ENCODE data around the gene CTAG1A.
"Not testable (repeated sequence)": the region's sequence is repeated elsewhere in the genome, so short reads cannot be mapped to it uniquely, and the experiment has no call there.

Gene CTAG1A

GRCh38 chrX:154607370-154607769 is 22.4 kb downstream of the CTAG1A start:
- Histone ChIP-seq H3K9ac (ENCODE audit: insufficient read length) (no peak overlapping the region), H3K9me3 (ENCODE audit: low read depth, low read length) (no peaks in the 10 kb centered on the region), H3K4me3 (no peak overlapping the region), H3K27ac (no peak overlapping the region), H3K36me3 (ENCODE audit: insufficient read depth, low read length) (no peaks in the 10 kb centered on the region)
- TF ChIP-seq POLR2AphosphoS5 (IDR thresholded peaks at IDR 0.05; ENCODE audit: borderline replicate concordance, low read depth, low read length): no peak
- no peak for TF ChIP-seq EZH2 (IDR thresholded peaks at IDR 0.05)
- no peak for DNase-seq (ENCODE audit: low read depth, low spot score)

- not testable (repeated sequence) for DNase-seq (ENCODE audit: low read depth, low spot score); H3K4me3 ChIP-seq; H3K9me3 ChIP-seq (ENCODE audit: low read depth, low read length); H3K27ac ChIP-seq; H3K9ac ChIP-seq (ENCODE audit: insufficient read length); H3K36me3 ChIP-seq (ENCODE audit: insufficient read depth, low read length)
Observed at GRCh38 chrX:154607976-154608375, 23.0 kb downstream of the CTAG1A start.

- H3K9ac ChIP-seq (ENCODE audit: insufficient read length); H3K4me3 ChIP-seq; H3K36me3 ChIP-seq (ENCODE audit: insufficient read depth, low read length); H3K9me3 ChIP-seq (ENCODE audit: low read depth, low read length); H3K27ac ChIP-seq; DNase-seq (ENCODE audit: low read depth, low spot score): not testable (repeated sequence)
Observed at GRCh38 chrX:154608823-154609222, 23.9 kb downstream of the CTAG1A start.

GRCh38 chrX:154611146-154611545 is 26.2 kb downstream of the CTAG1A start:
- H3K4me3 ChIP-seq; DNase-seq (ENCODE audit: low read depth, low spot score); H3K36me3 ChIP-seq (ENCODE audit: insufficient read depth, low read length); H3K9me3 ChIP-seq (ENCODE audit: low read depth, low read length); H3K27ac ChIP-seq; H3K9ac ChIP-seq (ENCODE audit: insufficient read length): not testable (repeated sequence)

- DNase-seq (ENCODE audit: low read depth, low spot score); H3K9ac ChIP-seq (ENCODE audit: insufficient read length): not testable (repeated sequence)
Observed at GRCh38 chrX:154613586-154613985, 28.7 kb downstream of the CTAG1A start.

GRCh38 chrX:154619182-154619581 is 34.2 kb downstream of the CTAG1A start, which contains the start of gene CTAG1B:
TSS of gene CTAG1B (minus strand) at chrX:154619282. CDS start at chrX:154619218, 64 bp downstream.
- not testable (repeated sequence) for H3K4me3 ChIP-seq; H3K9ac ChIP-seq (ENCODE audit: insufficient read length); H3K27ac ChIP-seq; H3K36me3 ChIP-seq (ENCODE audit: insufficient read depth, low read length); H3K9me3 ChIP-seq (ENCODE audit: low read depth, low read length); DNase-seq (ENCODE audit: low read depth, low spot score)

More at GRCh38 chrX:154613586-154613985, 28.7 kb downstream of the CTAG1A start:
- H3K36me3 ChIP-seq (ENCODE audit: insufficient read depth, low read length); H3K27ac ChIP-seq; H3K4me3 ChIP-seq; H3K9me3 ChIP-seq (ENCODE audit: low read depth, low read length): not testable (repeated sequence)

GRCh38 chrX:154620767-154621414 is 36.0 kb downstream of the CTAG1A start:
- not testable (repeated sequence) for H3K4me3 ChIP-seq; H3K9ac ChIP-seq (ENCODE audit: insufficient read length); H3K9me3 ChIP-seq (ENCODE audit: low read depth, low read length); H3K27ac ChIP-seq; DNase-seq (ENCODE audit: low read depth, low spot score); H3K36me3 ChIP-seq (ENCODE audit: insufficient read depth, low read length)

- not testable (repeated sequence) for H3K27ac ChIP-seq; H3K9ac ChIP-seq (ENCODE audit: insufficient read length); DNase-seq (ENCODE audit: low read depth, low spot score); H3K9me3 ChIP-seq (ENCODE audit: low read depth, low read length); H3K4me3 ChIP-seq; H3K36me3 ChIP-seq (ENCODE audit: insufficient read depth, low read length)
Observed at GRCh38 chrX:154628960-154629359, 44.0 kb downstream of the CTAG1A start.

GRCh38 chrX:154630949-154631348 is 46.0 kb downstream of the CTAG1A start:
- H3K9ac ChIP-seq (ENCODE audit: insufficient read length); DNase-seq (ENCODE audit: low read depth, low spot score); H3K27ac ChIP-seq; H3K9me3 ChIP-seq (ENCODE audit: low read depth, low read length); H3K4me3 ChIP-seq; H3K36me3 ChIP-seq (ENCODE audit: insufficient read depth, low read length): not testable (repeated sequence)

GRCh38 chrX:154633661-154634060 is 48.7 kb downstream of the CTAG1A start:
- H3K27ac ChIP-seq; H3K9ac ChIP-seq (ENCODE audit: insufficient read length); H3K36me3 ChIP-seq (ENCODE audit: insufficient read depth, low read length); H3K4me3 ChIP-seq; H3K9me3 ChIP-seq (ENCODE audit: low read depth, low read length); DNase-seq (ENCODE audit: low read depth, low spot score): not testable (repeated sequence)

All from SK-N-MC (cell line).